ENCODE measurements around the gene SLC25A1.

GRCh38 chr22:19228179-19228578 is 49.6 kb upstream of the SLC25A1 start:
- TF ChIP-seq NFIC (IDR thresholded peaks at IDR 0.05) (no peak), TEAD4 (IDR thresholded peaks at IDR 0.05) (no peak), EGR1 (IDR thresholded peaks at IDR 0.05) (no peak), REST (IDR thresholded peaks at IDR 0.05; ENCODE audit: low read depth) (no peak), RAD21 (IDR thresholded peaks at IDR 0.05; ENCODE audit: low read depth) (no peak)

Measured in Ishikawa (cell line).